HepG2 (cell line): ENCODE measurements around the gene PLCL2. TPM values are rescaled to one million over a fixed set of nuclear protein-coding genes. Genes with fewer than 3 reads are reported as not detected.

ENCODE experiments used
- ATAC-seq: fragments of 200-7000 bp; cut with Tn5 transposase; 3 replicates; pipeline ENCODE4 v1.9.1; 2020; ENCODE audit warnings: mild to moderate bottlenecking, moderate library complexity
- BruUV-seq: library from RNA; stranded (reverse); fragments of 400-500 nt; replicated peaks from 2 replicates; lab custom pipeline; 2021; lab: Mats Ljungman, UMichigan
- CTCF ChIA-PET: fragments of 300-600 bp; formaldehyde crosslinking; extraction: SDS; loops from one replicate; lab custom pipeline; 2021; ENCODE audit warnings: low total read pairs, inconsistent platforms, low intra/inter-chr PET ratio; lab: Yijun Ruan, JAX
- POLR2A ChIA-PET: fragments of 350-600 bp; sonication (Branson Sonifier 250); formaldehyde crosslinking; loops from one replicate; lab custom pipeline; 2020; ENCODE audit warnings: antibody characterized with exemption, inconsistent platforms; lab: Yijun Ruan, JAX
- DNase-seq: peaks from one replicate; pipeline ENCODE4 v3.0.0-alpha.2; 2015; ENCODE audit warnings: low spot score
- FAIRE-seq: peaks from 3 replicates; lab custom pipeline; 2011; peaks lifted over from hg19 to GRCh38; lab: Jason Lieb, UNC
- H2AFZ ChIP-seq: one replicate; pipeline ENCODE4 v1.6.1; 2011; ENCODE audit warnings: low read length, inconsistent platforms
- H3K27ac ChIP-seq: fragments of 300-600 bp; 3 replicates; pipeline ENCODE4 v1.8.0; 2011; ENCODE audit warnings: mixed run types, mild to moderate bottlenecking, mixed read lengths, low read length, inconsistent platforms; ENCODE audit not compliant: insufficient read depth; ENCODE audit errors: extremely low read length
- H3K27me3 ChIP-seq, 2 experiments: fragments of 200-600 bp in 1 of 2; 2 replicates in 1 of 2; 3 replicates in 1 of 2; pipeline versions ENCODE4 v1.6.0 to v1.8.0; 2011; ENCODE audit warnings: low read length in 2 of 2, mild to moderate bottlenecking in 2 of 2, moderate library complexity in 2 of 2, inconsistent platforms in 1 of 2; ENCODE audit not compliant: insufficient read depth in 2 of 2, control insufficient read depth in 1 of 2
- H3K36me3 ChIP-seq, 2 experiments: fragments of 200-600 bp in 1 of 2; replicated peaks in 1 of 2; 2 replicates in 1 of 2; 3 replicates in 1 of 2; pipeline versions ENCODE4 v1.5.1 to v1.8.0; 2011; ENCODE audit warnings: low read length in 2 of 2, inconsistent platforms in 1 of 2; ENCODE audit not compliant: insufficient read depth in 2 of 2, control insufficient read depth in 1 of 2
- H3K4me1 ChIP-seq: 2 replicates; pipeline ENCODE4 v1.5.1; 2012; ENCODE audit warnings: low read length, inconsistent platforms; ENCODE audit not compliant: insufficient read depth
- H3K4me2 ChIP-seq: 2 replicates; pipeline ENCODE4 v1.6.0; 2011; ENCODE audit warnings: low read depth, low read length, inconsistent platforms
- H3K4me3 ChIP-seq, 3 experiments: fragments of 200-600 bp in 1 of 3; sonication (generic), shearing (Covaris generic) in 1 of 3; replicated peaks in 1 of 3; 2 replicates each; pipeline ENCODE4 v1.5.1; 2011 to 2016; ENCODE audit warnings: low read length in 3 of 3, inconsistent platforms in 2 of 3, low read depth in 2 of 3, mild to moderate bottlenecking in 2 of 3, control low read depth in 1 of 3, mixed read lengths in 1 of 3; ENCODE audit not compliant: insufficient read depth in 1 of 3
- H3K79me2 ChIP-seq: one replicate; pipeline ENCODE4 v1.6.1; 2011; ENCODE audit warnings: low read length, inconsistent platforms; ENCODE audit not compliant: insufficient read depth
- H3K9ac ChIP-seq: 2 replicates; pipeline ENCODE4 v1.6.0; 2011; ENCODE audit warnings: mild to moderate bottlenecking, low read depth, low read length, inconsistent platforms; ENCODE audit not compliant: insufficient read depth
- H3K9me3 ChIP-seq: 2 replicates; pipeline ENCODE4 v1.5.1; 2012; ENCODE audit warnings: mild to moderate bottlenecking, low read length
- H4K20me1 ChIP-seq: 2 replicates; pipeline ENCODE4 v1.6.0; 2011; ENCODE audit warnings: inconsistent platforms, mild to moderate bottlenecking, low read length, moderate library complexity; ENCODE audit not compliant: insufficient read depth
- ATRX ChIP-seq: sonication (generic); formaldehyde crosslinking; IDR thresholded peaks from 2 replicates; pipeline ENCODE4 v1.4.0; 2020; ENCODE audit warnings: missing genetic modification reagents, borderline replicate concordance
- EZH2 ChIP-seq: conservative IDR thresholded peaks from 2 replicates; pipeline ENCODE4 v1.6.1; 2012; ENCODE audit warnings: mild to moderate bottlenecking, low read depth, low read length, moderate library complexity
- HNF4G ChIP-seq, 2 experiments: sonication (generic) in 1 of 2; formaldehyde crosslinking in 1 of 2; IDR thresholded peaks; 2 replicates each; pipeline versions ENCODE4 v1.4.0 to v1.6.1; 2011 to 2020; ENCODE audit warnings: borderline replicate concordance in 2 of 2, low read depth in 2 of 2, mild to moderate bottlenecking in 2 of 2, low read length in 1 of 2, missing genetic modification reagents in 1 of 2, moderate library complexity in 1 of 2
- ZFP37 ChIP-seq: sonication (generic); formaldehyde crosslinking; IDR thresholded peaks from 2 replicates; pipeline ENCODE4 v1.4.0; 2020; ENCODE audit warnings: missing genetic modification reagents, borderline replicate concordance
- ZNF180 ChIP-seq: sonication (generic); formaldehyde crosslinking; IDR thresholded peaks from 2 replicates; pipeline ENCODE4 v1.4.0; 2020; ENCODE audit warnings: low read depth, missing genetic modification reagents, borderline replicate concordance
- ZNF292 ChIP-seq: sonication (generic); formaldehyde crosslinking; IDR thresholded peaks from 2 replicates; pipeline ENCODE4 v1.8.1; 2022; ENCODE audit warnings: mild to moderate bottlenecking, low read depth, missing genetic modification reagents, borderline replicate concordance
- WGBS: methylation state at CpG from one replicate; pipeline ENCODE4 v1.1.6; 2017; ENCODE audit warnings: low lambda C conversion rate; 5-methylcytosine and 5-hydroxymethylcytosine counted together
- in situ Hi-C: cut with HindIII; loops from 2 replicates; pipeline ENCODE4 v1.10.0; 2017; ENCODE audit warnings: low pct_unique_long_range_greater_than_20kb; ENCODE audit not compliant: extremely low pct_ligation_motif_present
- intact Hi-C: fragments of 100-400 bp; cut with micrococcal nuclease; formaldehyde crosslinking; loops from one replicate; pipeline ENCODE4 v1.10.0; 2022; ENCODE audit not compliant: unreplicated experiment
- polyA plus RNA-seq, 8 experiments: library from polyadenylated mRNA; depleted of rRNA in 3 of 8; stranded (reverse) in 7 of 8; unstranded in 1 of 8; fragments of >200 nt; fragmentation: Illumina TruSeq in 4 of 8; extraction: Trizol in 4 of 8; gene quantifications; 2 replicates each; pipeline versions ENCODE4 v1.2.1 to v1.2.3, GENCODE V29; 2011 to 2016; ENCODE audit warnings: low read depth in 4 of 8, missing spikeins in 1 of 8, mixed read lengths in 1 of 8; ENCODE audit not compliant: insufficient read depth in 1 of 8
- total RNA-seq, 5 experiments: library from RNA; depleted of rRNA; stranded (reverse); fragments of >200 nt; fragmentation: Illumina TruSeq; extraction: Trizol; gene quantifications; 2 replicates each; pipeline ENCODE4 v1.2.3, GENCODE V29; 2016; ENCODE audit warnings: low read depth in 1 of 5
- TF ChIP-seq, protein P1 (sequence below): sonication (generic); formaldehyde crosslinking; IDR thresholded peaks from 2 replicates; pipeline ENCODE4 v1.4.0; 2020; ENCODE audit warnings: low read depth, mild to moderate bottlenecking, missing genetic modification reagents
- TF ChIP-seq, protein P2 (sequence below): sonication (generic); formaldehyde crosslinking; IDR thresholded peaks from 2 replicates; pipeline ENCODE4 v1.5.1; 2020; ENCODE audit warnings: mild to moderate bottlenecking, missing genetic modification reagents
- TF ChIP-seq, protein P3 (sequence below): sonication (generic); formaldehyde crosslinking; IDR thresholded peaks from 2 replicates; pipeline ENCODE4 v1.4.0; 2020; ENCODE audit warnings: mild to moderate bottlenecking, missing genetic modification reagents, borderline replicate concordance
- TF ChIP-seq, protein P4 (sequence below): sonication (generic); formaldehyde crosslinking; conservative IDR thresholded peaks from 2 replicates; pipeline ENCODE4 v1.8.1; 2023; ENCODE audit warnings: missing genetic modification reagents
- TF ChIP-seq, protein P5 (sequence below): sonication (generic); formaldehyde crosslinking; IDR thresholded peaks from 2 replicates; pipeline ENCODE4 v1.5.1; 2020; ENCODE audit warnings: missing genetic modification reagents, mild to moderate bottlenecking, borderline replicate concordance

The PLCL2 gene
- total and polyA plus RNA-seq, 2 of the 13 experiments (the other 11 are each of a cell fraction or from before 2014, with no cell fraction given): not detected

DNA sequence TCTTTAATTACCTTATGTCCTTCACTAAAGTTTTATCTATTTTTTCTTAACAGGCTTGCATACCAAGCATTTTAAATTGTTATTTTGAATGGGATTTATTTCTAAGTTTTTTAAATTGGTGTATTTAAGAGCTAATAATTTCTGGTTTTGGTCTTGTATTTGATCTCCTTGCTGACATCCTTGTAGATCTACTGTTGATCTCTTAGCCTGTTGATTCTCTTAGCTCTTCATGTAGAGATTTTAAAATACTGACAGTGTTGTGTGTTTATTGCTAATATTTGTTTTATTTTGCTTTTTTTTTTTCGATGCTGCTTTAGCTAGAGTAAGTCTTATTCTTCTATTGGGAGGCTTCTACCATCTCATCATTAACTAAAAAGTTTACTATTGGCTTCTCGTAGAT is 65.5 kb downstream of the PLCL2 start (continued):
- TF ChIP-seq, protein P1, sequence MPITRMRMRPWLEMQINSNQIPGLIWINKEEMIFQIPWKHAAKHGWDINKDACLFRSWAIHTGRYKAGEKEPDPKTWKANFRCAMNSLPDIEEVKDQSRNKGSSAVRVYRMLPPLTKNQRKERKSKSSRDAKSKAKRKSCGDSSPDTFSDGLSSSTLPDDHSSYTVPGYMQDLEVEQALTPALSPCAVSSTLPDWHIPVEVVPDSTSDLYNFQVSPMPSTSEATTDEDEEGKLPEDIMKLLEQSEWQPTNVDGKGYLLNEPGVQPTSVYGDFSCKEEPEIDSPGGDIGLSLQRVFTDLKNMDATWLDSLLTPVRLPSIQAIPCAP (CRISPR knock-in tag): no peak
- TF ChIP-seq, all 625 proteins: peak for 0

DNA sequence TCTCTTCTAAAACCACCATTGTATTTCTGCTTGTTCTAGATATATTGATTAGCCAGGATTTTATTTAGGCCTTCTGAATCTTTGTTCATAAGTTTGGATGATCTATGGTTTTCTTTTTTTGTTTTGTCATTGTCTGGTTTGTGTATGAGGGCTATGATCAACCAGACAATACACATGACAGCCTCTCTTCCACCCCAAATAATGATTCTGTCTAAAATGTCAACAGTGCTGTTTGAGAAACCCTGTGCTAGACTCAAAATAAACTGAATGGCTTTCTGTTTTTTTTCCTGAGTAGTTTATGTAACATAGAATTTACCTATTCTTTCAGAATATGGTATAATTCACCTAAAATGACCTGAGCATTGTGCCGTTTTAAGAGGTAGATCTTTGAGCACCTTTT is 66.1 kb downstream of the PLCL2 start:
- CTCF ChIA-PET: no interaction called here
- Histone ChIP-seq H3K9ac (no peak overlapping the region), H4K20me1 (no peaks in the 10 kb centered on the region), H3K27ac (no peak overlapping the region), H3K9me3 (no peaks in the 10 kb centered on the region), H3K79me2 (no peaks in the 10 kb centered on the region), H3K4me3 (no peak overlapping the region), H3K4me1 (no peaks in the 10 kb centered on the region), H3K4me2 (no peak overlapping the region), H3K36me3 (no peaks in the 10 kb centered on the region), H3K27me3 (no peaks in the 10 kb centered on the region), H2AFZ (no peak overlapping the region)
- ATAC-seq: no peak
- intact Hi-C loops: no loop called here
- POLR2A ChIA-PET: no interaction called here
- no peak for FAIRE-seq
- DNase-seq: no peak
- no TSS peak for BruUV-seq
- in situ Hi-C loops: no loop called here
- 0% methylated on average over 1 of the region's 1 CpG for WGBS
- TF ChIP-seq, protein P2, sequence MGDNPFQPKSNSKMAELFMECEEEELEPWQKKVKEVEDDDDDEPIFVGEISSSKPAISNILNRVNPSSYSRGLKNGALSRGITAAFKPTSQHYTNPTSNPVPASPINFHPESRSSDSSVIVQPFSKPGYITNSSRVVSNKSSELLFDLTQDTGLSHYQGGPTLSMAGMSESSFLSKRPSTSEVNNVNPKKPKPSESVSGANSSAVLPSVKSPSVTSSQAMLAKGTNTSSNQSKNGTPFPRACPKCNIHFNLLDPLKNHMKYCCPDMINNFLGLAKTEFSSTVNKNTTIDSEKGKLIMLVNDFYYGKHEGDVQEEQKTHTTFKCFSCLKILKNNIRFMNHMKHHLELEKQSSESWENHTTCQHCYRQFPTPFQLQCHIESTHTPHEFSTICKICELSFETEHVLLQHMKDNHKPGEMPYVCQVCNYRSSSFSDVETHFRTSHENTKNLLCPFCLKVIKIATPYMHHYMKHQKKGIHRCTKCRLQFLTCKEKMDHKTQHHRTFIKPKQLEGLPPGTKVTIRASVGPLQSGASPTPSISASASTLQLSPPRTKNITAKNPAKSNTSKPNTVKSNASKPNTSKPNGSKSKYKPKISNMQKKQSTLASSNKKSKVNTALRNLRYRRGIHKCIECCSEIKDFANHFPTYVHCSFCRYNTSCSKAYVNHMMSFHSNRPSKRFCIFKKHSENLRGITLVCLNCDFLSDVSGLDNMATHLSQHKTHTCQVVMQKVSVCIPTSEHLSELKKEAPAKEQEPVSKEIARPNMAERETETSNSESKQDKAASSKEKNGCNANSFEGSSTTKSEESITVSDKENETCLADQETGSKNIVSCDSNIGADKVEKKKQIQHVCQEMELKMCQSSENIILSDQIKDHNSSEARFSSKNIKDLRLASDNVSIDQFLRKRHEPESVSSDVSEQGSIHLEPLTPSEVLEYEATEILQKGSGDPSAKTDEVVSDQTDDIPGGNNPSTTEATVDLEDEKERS: no peak
- TF ChIP-seq, protein P3, sequence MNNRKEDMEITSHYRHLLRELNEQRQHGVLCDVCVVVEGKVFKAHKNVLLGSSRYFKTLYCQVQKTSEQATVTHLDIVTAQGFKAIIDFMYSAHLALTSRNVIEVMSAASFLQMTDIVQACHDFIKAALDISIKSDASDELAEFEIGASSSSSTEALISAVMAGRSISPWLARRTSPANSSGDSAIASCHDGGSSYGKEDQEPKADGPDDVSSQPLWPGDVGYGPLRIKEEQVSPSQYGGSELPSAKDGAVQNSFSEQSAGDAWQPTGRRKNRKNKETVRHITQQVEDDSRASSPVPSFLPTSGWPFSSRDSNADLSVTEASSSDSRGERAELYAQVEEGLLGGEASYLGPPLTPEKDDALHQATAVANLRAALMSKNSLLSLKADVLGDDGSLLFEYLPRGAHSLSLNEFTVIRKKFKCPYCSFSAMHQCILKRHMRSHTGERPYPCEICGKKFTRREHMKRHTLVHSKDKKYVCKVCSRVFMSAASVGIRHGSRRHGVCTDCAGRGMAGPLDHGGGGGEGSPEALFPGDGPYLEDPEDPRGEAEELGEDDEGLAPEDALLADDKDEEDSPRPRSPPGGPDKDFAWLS: no peak
- no peak for TF ChIP-seq HNF4G (IDR thresholded peaks at IDR 0.05; ENCODE audit: borderline replicate concordance, low read depth, low read length)
- no peak for TF ChIP-seq HNF4G (CRISPR knock-in tag; IDR thresholded peaks at IDR 0.05; ENCODE audit: borderline replicate concordance, low read depth)
- no peak for TF ChIP-seq ZNF180
- TF ChIP-seq, protein P4, sequence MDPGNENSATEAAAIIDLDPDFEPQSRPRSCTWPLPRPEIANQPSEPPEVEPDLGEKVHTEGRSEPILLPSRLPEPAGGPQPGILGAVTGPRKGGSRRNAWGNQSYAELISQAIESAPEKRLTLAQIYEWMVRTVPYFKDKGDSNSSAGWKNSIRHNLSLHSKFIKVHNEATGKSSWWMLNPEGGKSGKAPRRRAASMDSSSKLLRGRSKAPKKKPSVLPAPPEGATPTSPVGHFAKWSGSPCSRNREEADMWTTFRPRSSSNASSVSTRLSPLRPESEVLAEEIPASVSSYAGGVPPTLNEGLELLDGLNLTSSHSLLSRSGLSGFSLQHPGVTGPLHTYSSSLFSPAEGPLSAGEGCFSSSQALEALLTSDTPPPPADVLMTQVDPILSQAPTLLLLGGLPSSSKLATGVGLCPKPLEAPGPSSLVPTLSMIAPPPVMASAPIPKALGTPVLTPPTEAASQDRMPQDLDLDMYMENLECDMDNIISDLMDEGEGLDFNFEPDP: no peak
- TF ChIP-seq, protein P5, sequence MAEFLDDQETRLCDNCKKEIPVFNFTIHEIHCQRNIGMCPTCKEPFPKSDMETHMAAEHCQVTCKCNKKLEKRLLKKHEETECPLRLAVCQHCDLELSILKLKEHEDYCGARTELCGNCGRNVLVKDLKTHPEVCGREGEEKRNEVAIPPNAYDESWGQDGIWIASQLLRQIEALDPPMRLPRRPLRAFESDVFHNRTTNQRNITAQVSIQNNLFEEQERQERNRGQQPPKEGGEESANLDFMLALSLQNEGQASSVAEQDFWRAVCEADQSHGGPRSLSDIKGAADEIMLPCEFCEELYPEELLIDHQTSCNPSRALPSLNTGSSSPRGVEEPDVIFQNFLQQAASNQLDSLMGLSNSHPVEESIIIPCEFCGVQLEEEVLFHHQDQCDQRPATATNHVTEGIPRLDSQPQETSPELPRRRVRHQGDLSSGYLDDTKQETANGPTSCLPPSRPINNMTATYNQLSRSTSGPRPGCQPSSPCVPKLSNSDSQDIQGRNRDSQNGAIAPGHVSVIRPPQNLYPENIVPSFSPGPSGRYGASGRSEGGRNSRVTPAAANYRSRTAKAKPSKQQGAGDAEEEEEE (CRISPR knock-in tag): no peak
- TF ChIP-seq EZH2: no peak
- no peak for TF ChIP-seq ZNF292 (CRISPR knock-in tag)
- TF ChIP-seq ATRX (CRISPR knock-in tag): no peak
- no peak for TF ChIP-seq ZFP37 (CRISPR knock-in tag)
